Esophagus mucosa (tissue), 1 donor: Measurements from ENCODE around the gene MAP2K2. TPM values are rescaled to one million over a fixed set of nuclear protein-coding genes. Genes with fewer than 3 reads are reported as not detected.

ENCODE experiments used
- ATAC-seq: fragments of 200-7000 bp; cut with Tn5 transposase; one replicate; pipeline ENCODE4 v1.9.1; 2020
- total RNA-seq: library from RNA; stranded (reverse); gene quantifications from one replicate; pipeline ENCODE4 v1.2.4, GENCODE V29; 2023
- donor health status: DM: yes; HTN: yes; CAD: no.

Gene MAP2K2
- total RNA-seq, 1 donor from 2014 or later = 114 TPM

DNA sequence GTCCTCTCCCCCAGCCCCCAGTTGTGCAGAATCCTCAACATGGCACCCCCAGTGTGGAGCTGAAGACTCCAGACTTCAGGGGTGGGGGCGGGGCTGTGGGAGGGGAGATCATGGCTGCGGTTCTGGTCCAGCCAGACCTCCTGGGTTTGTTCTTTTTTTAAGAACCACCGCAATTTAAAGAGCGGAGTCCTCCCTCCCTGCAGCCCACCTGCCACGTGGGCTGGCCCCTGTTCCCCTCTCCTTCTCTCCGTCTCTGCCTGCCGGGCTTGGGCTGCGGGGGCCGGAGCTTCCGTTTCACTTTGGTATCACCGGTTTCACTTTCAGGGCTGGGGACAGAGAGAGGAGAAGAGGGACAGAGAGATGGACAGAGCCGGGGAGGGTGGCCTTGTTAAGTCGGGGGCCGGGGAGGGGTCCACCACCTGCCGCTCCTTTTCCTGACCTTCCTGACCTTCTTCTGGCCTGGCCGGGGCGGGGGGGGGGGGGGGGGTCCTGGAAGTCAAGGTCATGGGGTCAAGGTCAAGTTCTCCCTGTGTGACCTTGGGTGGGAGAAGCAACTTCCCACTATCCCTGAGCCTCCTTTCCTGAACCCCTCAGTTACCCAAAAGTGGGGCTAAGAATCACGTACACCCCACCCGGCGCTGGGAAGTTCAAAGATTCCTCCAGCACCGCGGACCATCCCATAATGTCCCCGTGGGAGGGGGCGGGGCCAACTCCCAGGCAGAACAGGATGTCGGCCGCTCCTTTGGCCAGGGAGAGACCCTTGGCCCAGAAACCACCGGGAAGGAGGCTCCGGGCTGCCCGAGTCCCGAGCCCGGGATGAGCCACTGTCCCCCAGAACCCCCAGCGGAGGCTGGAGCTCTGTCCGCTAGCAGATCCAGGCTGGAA lies 45.9 kb downstream of the MAP2K2 start:
- ATAC-seq = peak; percentile 14

DNA sequence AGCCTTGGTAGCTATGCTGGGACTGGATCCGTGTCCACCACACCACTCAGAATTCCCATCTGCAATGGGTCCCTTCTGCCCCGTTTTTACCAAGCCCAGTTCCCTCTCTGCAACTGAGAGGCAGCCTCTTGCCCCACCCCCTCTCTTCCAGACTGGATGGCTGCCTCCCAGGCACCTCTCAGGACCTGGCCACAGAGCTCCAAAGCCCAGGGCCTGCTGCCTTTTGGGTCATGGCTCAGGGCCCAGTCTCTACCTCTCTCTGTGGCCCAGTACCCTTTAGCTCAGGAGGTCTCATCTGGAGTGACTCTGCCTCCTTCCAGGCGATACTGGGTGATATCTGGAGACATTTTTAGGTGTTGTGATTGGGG lies 46.9 kb downstream of the MAP2K2 start:
- ATAC-seq = no peak

DNA sequence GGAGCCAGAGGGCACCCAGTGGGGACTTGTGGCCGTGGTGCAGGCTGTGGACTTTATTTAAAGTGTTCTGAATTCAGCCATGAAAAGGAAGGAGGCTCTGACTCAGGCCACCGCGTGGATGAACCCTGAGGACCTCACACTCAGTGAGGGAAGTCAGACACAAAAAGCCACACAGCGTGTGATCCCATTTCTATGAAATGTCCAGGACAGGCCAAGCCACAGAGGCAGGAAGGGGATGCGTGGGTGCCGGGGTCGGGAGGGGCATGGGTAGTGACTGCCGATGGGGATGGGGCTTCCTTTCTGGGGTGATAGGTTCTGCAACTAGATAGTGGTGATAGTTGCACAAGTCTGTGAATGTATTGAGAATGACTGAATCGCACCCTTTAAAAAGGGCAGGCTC lies 48.5 kb downstream of the MAP2K2 start:
- ATAC-seq = peak; percentile 19

- no peak for ATAC-seq
These were observed 52.3 kb downstream of the MAP2K2 start for GRCh38 chr19:4071610-4072009.

GRCh38 chr19:4069331-4069959 lies 54.5 kb downstream of the MAP2K2 start:
- ATAC-seq = no peak

DNA sequence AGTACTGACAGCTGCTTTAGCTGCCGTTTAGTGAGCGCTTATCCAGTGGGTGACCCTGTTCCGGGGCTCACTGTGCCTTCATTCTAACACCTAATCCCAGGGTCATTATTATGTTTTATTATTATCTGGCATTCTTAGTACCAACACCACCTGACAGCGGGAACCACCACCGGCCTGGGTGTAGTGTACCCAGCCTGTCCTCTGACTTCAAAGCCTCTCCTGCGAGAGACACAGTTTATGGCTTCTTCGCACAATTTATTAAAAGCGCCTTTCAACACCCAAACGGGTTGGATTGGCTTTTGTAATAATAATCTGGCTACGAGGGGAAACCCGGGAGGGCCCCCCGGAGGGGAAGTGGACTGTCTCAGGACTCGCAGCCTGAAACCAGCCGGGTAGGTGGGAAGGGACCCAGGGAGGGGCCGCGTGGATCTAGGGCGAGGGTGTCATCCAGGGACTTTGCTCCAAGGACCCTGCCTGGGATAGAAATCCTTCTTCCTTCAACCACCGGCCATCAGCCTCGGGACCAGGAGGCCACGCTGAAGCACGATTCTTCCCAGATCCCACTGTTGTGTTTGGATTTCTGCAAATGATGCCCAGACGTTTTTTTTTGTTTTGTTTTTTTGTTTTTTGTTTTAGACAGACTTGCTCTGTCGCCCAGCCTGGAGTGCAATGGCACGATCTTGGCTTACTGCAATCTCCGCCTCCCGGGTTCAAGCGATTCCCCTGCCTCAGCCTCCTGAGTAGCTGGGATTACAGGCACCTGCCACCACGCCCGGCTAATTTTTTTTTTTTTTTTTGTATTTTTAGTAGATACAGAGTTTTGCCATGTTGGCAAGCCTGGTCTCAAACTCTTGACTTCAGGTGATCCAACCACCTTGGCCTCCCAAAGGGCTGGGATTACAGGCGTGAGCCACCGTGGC lies 55.6 kb downstream of the MAP2K2 start:
- ATAC-seq = no peak

DNA sequence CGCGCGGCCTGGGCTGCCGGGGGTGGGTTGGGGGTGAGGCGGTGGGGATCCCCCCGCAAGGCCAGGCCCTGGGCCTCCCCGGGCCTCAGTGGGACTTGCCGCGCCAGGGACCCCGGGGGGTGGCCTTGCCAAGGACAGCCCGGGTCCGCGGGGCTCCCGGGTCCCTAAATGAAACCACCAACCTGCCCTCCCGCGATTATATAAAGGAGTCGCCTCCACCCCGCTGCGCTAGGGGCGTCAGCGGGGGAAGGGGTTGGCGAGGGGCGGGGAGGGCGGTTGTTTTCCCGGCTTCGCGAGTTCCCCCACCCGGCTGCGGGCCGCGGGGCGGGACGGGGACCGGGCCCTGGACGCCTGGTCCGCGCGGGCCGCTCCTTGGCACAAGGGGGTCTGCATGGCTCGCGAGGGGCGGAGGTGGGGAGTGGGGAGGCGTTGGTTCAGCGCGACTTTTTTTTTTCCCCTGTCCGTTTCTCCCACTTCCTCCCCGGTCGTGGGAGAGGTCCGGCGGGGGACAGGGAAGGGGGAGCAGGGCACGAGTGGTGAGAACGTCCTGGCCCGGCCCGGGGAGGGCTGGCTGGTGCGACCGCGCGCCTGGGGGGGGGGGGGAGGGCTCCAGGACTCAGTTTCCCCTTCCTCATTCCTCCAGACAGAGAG lies 56.4 kb downstream of the MAP2K2 start:
- no peak for ATAC-seq

GRCh38 chr19:4066682-4067395 lies 57.1 kb downstream of the MAP2K2 start, which contains the start of gene ZBTB7A:
Gene ZBTB7A (minus strand): TSS chr19:4066899. CDS start chr19:4055232, 11,667 bp downstream.
- ATAC-seq = peak; percentile 27

GRCh38 chr19:4066176-4066606 lies 57.7 kb downstream of the MAP2K2 start:
- ATAC-seq = no peak

DNA sequence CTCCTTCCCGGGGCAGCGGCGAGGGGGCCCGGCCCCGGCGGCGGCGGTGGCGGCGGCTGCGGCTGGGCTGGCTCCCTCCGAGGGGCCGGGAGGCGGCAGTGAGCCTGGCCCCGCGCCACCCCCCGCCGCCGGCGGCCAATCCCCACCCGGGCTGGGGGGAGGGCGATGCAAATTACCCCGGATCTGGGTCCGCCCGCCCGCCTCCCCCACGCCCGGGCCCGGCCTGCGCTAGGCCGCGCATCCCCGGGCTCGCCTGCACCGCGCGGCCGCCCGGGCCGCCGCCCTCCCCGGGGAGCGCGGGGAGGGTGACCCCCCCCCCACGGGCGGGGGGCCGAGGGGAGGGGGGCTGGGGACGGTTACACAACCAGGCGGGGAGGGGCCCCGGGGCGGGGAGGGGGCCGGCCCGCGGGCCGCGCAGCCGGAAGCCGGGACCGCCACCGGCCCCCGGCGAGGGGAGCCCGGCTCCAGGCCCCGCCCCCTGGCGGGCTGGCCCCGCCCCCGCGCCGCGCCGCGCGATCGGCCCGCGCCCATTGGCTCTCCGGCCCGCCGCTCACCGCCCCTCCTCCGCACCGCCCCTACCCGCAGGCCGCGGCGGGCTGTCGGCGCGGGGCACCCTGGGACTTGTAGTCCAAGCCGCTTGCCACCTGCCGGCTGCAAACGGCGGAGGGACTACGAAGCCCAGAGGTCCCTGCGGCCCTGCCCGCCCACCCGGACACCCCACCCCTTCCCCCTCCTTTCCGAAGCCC lies 58.3 kb downstream of the MAP2K2 start:
- ATAC-seq = peak; percentile 75

DNA sequence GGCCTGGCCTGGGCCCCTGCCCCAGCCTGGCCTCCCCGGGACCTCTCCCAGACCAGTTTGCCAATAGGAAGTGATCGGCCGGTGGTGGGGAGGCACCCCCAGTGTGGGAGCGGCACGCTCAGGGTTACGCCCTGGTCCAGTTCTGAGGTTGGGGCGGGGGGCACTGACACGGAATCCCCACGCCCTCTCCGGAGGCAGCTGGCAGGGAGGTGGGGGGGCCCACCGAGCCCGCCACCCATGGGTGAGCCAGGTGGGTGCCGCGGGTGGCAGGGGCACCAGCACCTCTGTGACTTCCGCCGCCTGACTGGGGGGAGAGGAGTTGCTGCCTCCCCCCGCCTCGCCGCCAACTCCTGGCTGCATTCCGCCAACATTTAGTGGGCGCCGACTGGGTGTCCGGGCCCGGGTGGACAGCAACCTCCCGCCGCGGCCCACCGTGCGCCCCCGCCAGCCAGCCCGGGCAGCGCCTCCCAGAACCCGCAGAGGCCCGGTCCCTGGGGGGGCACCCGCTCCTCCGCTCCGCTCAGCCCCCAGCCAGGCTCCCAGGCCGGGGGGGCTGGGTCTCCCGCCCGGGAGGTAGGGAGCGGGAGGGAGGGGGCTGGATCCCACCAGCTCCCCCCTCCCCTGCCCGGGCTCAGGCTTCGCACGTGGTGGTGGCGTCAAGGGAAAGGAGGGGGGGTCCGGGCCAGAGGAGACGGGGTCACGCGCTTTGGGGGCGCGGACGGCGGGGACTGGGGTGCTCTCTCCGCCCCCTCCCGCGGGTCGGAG lies 59.2 kb downstream of the MAP2K2 start:
- no peak for ATAC-seq

- ATAC-seq = no peak
These were observed 59.8 kb downstream of the MAP2K2 start for GRCh38 chr19:4064149-4064495.

DNA sequence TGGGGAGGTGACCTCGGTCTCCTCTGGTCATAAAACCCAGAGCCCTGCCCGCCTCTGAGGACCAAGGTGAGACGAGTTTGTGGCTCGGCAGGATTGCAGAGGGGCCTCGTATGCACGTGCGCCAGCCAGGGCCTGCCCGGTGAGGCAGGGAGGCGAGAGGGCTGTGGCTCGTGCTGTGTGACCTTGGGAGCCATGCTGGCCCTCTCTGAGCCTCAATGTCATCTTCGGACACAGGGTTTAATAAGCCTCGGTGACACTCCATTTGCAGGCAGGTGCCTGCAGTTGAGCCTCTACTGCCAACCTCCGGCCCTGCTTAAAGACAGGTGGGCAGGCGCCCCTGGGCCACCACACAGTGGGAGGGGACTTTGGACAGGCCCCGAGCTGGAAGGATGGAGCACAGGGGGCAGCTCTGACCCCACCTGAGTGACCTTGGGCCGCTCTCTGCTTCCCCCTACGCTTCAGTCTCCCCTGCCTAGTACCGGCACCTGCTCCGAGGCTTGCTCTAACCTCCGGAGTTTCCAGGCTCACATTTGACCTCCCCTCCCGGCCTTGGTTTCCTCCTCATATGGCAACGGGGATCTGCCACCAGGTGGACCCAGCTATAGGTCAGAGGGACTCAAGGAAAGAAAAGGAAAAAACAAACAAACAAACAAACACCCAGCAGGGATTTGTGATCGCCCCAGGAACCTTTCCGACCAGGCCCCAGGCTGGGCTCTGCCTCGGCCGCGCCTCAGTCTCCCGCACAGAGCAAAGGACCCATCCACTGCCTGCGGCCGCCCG lies 60.4 kb downstream of the MAP2K2 start:
- no peak for ATAC-seq

- ATAC-seq = no peak
These were observed 61.2 kb downstream of the MAP2K2 start for GRCh38 chr19:4062419-4063368.

- ATAC-seq = peak; percentile 1
These were observed 62.1 kb downstream of the MAP2K2 start for GRCh38 chr19:4061683-4062418.

DNA sequence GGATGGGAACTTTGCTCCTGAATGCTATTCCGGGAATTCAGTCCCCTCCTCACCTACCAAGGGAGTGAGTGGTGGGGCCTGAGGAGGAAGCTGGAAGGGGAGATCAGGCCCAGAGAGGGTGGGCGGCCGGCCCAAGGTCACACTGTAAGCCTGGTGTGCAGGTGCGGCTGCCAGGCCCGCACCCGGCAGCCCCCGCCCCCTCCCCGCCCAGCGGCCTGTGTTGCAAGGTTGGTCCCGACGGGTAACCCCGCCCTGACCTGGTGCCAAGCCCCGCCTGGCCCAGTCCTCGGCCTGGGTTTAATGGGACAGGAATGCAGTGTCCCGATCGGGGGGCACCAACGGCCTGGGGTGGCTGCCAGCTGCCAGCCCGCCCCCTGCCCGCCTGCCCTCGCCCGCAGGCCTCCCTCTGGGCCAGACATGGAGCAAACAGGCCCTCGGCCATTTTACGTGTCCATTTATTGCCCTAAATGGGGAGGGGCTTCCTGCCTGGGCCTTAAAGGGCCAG lies 62.7 kb downstream of the MAP2K2 start:
- peak; percentile 39 for ATAC-seq

DNA sequence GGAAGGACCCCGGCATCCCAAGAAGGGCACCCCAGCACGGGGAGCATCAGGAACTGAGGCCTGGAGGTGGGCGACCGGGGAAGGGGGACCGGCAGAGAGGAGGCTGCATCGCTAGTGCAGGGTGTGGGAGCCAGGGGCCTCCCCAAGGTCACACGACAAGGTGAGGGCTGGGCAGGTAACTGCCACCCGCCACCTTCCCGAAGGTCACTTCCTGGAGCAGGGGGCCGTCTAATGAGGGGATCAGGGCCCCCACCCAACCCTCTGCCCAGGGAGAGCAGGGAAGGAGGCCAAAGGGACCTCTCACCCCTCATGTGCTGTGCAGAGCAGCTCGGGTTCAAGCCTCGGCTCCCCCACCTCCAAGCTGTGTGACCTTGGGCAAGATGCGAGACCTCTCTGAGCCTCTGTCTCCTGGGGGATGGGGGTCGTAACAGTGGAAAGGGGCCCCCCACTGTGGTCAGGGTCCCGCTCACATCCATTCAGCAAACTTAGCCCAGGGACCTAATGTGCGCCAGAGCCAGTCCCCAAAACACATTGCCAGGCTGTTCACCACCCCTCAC lies 63.2 kb downstream of the MAP2K2 start:
- no peak for ATAC-seq
